Stimulated activated CD8-positive, alpha-beta memory T cell treated with anti-CD3 and anti-CD28 coated beads, Interleukin-12 subunit alpha, Interleukin-12 subunit beta, amount 100 ng/mL, for 1 hour (primary cell): ENCODE measurements around the gene PPIG.
"Not testable (repeated sequence)": the region's sequence is repeated elsewhere in the genome, so short reads cannot be mapped to it uniquely, and the experiment has no call there.

Source experiments
- DNase-seq: peaks from one replicate; pipeline ENCODE4 v3.0.0-alpha.2; 2020; ENCODE audit warnings: low read depth

Gene PPIG

DNA sequence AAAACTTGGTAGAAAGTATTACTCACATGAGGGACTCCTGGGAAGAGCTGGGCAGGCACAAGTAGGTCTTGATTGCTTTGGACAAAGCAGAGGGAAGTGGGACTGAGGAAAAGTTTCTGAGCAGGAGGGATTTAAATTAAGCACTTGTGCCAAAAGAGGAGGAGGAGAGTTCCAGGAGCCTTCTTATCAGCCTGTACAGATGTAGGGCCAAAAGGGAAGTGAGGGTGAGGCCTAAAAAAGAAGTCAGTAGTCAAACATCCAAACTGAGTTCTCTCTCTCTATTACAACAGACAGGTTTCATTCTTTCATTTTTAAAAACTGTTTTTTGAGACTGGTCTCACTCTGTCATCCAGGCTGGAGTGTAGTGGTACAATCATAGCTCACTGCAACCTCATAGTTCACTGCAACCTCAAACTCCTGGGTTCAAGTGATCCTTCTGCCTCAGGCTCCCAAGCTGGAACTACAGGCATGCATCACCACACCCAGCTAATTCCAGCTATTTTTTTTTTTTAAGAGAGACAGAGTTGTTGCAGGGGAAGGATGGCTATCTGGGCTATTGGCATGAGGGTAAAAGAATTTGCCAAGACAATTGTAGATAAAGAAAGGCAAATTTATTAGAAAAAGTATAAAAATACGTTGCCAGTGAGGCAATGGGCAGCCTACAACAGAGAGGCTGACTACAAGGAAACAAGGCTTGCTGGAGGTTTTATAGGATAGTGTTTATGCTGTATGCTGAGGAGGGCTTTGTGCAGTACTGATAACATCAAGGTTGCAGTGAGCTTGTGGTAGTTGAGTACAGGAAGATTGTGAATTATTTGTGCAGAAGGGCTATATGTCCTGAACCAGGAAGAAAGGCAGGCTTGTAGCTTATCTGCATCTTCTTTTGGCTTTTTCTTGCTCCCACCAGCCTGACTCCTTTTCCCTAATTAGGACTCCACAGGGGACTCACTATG is 81.1 kb downstream of the PPIG start:
- DNase-seq, result no peak

DNA sequence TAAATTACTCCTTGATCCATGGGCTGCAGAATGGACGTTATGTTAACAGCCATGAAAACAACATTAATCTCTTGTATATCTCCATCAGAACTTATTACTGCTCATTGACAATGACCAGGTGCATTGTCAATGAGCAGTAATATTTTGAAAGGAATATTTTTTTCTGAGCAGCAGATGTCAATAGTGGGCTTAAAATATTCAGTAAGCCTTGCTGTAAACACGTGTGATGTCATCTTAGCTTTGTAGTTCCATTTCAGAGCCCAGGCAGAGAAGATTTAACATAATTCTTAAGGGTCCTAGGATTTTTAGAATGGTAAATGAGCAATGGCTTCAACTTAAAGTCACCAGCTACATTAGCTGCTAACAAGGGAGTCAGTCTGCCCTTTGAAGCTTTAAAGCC is 83.4 kb downstream of the PPIG start:
- DNase-seq, result no peak

DNA sequence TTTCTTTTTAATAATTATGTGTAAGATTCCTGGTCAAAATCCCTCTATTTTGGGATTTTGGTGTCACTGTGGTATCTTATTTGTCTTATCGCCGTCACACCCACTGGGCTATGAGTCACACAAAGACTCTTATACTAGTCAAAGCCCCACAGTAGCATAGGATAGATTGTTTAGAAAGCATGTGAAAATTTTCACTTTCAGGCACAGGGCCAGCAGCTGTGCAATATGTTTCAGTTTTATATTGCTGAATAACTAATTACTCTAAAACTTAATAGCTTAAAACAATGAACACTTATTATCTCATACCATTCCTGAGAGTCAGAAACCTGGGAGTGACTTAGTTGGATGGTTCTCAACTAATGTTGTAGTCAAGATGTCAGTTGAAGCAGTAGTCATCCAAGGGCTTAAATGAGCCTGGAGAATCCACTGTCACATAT is 86.1 kb downstream of the PPIG start:
- DNase-seq, result no peak

DNA sequence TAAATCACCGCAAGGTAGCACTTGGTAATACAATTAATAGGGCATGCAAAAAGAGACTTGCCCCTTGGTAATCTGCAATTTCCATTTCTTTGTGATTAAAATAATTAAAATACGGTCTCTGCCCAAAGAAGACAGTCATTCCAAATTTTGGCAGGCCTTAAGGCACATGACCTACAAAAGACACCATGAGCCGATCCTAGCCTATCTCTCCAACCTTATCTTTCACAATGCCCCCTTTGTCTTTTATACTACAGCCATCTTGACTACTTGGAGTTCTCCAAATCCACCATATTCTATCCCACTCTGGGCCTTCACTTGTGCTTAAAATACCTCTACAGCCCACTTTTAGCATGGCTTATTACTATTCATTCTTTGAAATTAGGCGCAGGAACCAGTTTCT is 86.8 kb downstream of the PPIG start:
- no peak for DNase-seq

DNA sequence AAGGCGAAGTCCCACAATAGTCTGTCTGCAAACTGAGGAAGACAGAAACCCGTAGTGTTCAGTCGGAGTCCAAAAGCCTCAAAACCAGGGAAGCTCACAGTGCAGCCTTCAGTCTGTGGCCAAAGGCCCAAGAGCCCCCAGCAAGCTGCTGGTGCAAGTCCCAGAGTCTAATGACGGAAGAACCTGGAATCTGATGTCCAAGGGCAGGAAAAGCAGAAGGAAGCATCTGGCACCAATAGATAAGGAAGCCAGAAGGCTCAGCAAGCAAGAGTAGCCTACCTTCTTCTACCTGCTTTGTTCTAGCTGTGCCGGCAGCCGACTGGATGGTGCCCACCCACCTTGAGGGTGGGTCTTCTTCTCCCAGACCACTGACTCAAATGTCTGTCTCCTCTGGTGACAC is 88.3 kb downstream of the PPIG start:
- DNase-seq, result no peak

DNA sequence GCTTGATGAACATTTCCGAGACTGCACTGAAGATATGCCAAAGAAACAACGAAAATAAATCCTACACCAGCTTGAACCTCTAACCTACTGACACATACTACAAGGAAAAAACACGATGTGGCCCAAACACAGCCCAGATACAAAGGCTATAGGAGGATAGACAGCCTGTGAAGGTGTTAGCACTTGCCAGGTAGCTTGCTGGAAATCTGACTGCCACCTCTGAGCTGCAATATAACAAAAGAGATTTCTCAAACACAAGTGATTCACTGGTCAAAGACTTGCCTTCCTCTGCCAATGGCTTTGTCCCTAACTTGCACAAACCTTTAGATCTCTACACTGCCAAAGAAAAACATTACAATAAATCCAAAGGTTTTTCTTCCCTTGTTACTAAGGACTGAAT is 89.0 kb downstream of the PPIG start:
- DNase-seq, result no peak

DNA sequence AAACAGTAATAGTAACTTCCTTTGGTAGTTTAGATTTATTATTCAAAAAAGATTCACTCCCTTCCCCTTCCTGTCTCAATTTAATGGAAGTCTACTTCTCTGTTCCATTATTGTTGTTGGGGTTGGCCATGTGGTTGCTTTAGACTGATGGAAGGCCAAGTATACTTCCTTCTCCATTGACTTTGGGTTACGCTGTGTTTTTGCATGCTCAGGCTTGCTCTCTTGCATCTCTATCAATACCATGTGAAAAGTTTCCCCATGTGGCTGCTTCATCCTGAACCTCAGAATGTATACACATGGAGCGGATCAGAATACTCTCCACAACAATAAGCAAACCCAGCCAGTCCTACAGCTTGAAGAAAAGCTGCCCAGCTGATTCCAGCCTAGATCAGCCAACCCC is 89.8 kb downstream of the PPIG start:
- DNase-seq, result no peak

DNA sequence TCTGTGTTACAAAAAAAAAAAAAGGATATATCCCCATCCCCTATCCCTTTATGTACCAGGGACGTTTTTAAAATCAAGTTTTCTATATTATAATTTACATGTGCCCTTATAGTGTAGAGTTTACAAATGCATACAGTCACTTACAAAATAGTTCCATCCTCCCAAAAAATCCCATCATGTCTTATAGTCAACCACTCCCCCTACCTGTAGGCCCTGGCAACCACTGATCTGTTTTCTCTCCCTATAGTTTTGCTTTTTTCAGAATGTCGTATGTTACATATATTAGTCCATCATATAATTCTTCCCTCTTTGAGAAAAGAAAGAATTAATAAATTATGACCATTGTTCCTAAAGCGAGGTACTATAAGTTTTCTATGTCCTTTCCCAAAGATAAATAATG is 92.2 kb downstream of the PPIG start:
- DNase-seq, result no peak

DNA sequence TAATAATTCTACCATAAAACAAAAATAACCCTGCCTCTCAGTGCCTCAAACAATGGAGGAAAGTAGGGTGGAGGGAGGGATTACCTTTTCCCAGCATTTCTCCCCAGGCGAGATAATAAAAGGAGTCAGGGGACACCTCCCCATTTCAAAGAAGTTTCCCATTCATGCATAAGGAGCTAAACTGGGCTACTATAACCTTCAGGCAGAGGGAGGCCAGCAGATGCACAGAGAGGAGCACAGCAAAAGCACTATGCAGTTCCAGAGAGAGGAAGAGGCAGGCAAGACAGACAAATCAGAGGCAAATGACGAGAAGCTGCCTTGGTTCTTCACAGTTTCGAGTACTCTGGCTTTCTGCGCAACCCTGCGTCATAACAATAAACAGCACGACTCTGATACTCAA is 92.7 kb downstream of the PPIG start:
- no peak for DNase-seq

DNA sequence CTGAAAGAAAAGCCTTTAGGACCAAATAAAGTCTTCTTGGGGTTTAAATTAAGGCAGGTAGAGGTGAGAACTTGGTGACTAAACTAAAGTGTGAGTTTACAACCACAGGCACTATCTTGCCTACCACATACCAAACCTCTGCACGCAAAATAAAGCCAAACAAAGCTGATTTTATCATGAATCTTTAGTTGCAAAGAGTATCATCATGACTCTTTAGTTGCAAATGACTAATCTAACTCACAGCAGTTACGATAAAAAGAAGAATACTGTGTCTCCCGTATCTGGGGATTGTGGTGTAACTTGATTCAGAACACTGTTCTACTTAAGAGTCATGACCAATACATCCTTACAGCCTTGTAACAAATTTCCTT is 98.9 kb downstream of the PPIG start:
- DNase-seq, result no peak

DNA sequence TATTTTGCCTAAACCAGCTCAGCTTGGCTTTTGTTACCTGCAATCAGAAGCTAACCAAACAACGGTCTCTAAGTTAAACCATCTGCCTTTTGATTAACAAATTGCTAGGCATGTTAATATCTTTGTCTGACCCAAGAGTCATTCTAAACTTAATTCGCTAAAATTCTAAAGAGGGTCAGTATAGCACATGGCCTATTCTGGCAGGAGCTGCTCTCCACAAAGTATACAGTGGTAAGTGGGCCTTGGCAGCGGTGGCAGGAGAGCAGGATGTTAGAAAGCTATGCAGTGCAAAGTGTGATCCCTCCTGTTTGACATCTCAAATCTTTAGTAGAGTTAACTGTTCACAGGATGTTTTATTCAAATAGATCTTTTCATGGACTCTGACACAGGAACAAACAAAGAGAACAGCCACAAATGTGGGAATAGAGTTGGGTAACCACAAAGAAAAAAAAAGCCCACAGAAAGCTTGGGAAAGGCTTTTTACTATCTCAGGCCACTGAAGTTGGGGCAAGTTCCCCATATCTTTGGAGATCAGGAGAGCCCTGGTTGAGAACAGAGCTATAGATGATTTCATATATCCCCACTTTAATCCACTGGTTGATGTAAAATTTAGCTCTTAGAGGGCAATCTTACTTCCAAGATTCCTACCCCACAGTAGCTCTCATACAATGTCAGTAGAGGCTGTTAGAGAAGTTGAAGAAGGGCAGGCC is 99.4 kb downstream of the PPIG start:
- DNase-seq, result no peak

DNA sequence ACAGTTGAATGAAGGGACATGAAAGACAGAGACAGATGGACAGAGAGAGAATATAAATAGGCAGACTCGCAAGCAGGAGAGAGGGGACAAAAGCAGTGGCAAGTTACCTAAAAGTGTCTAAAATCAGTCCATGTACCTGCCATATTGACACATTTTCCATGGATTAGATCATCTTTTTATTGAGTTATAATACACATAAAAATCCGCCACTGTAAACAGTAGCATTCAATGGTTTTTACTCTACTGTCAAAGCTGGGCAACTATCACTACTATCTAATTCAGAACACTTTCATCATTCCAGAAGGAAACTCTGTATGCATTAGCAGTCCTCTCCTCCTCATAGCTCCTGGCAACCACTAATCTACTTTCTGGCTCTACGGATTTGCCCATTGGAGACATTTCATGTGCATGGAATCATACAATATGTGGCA is 100.0 kb downstream of the PPIG start:
- no peak for DNase-seq

DNA sequence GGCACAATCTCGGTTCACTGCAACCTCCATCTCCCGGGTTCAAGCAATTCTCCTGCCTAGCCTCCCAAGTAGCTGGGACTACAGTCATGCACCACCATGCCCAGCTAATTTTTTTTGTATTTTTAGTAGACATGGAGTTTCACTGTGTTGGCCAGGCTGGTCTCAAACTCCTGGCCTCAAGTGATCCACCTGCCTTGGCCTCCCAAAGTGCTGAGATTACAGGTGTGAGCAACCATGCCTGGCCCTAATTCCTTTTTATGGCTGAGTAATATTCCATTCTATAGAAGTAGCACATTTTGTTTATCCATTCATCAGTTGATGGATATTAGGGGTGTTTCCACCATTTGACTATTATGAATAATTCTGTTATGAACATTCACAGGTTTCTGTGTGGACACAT is 100.6 kb downstream of the PPIG start:
- not testable (repeated sequence) for DNase-seq

DNA sequence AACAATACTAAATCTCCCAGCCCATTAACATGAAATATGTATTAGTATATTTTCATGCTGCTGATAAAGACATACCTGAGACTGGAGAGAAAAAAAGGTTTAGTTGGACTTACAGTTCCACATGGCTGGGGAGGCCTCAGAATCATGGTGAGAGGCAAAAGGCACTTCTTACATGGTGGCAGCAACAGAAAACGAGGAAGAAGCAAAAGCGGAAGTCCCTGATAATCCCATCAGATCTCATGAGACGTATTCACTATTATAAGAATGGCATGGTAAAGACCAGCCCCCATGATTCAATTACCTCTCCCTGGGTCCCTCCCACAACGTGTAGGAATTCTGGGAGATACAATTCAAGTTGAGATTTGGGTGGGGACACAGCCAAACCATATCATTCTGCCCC is 102.7 kb downstream of the PPIG start:
- not testable (repeated sequence) for DNase-seq

DNA sequence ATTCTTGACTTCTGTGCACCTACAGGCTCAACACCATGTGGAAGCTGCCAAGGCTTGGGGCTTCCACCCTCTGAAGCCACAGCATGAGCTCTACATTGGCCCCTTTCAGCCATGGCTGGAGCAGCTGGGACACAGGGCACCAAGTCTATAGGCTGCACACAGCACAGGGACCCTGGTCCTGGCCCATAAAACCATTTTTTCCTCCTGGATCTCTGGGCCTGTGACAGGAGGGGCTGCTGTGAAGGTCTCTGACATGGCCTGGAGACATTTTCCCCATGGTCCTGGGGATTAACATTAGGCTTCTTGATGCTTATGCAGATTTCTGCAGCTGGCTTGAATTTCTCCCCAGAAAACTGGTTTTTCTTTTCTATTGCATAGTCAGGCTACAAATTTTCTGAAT is 103.8 kb downstream of the PPIG start:
- DNase-seq, result not testable (repeated sequence)

DNA sequence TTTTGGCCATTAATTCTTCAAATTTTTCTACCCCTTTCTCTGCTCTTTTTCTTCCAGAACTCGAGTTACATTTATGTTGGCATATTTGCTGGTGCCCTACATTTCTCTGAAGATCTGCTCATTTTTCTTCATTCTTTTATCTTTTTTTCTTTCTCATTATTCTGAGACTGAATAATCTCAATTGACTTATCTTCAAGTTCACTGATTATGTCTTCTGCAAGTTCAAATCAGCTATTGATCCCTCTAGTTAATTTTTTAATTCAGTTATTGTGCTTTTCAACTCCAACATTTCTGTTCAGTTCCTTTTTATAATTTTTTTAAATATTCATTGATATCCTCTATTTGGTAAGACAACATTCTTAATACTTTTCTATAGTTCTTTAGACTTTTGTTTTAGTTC is 106.8 kb downstream of the PPIG start:
- no peak for DNase-seq
